Kidney capillary endothelial cell (primary cell): ENCODE data around the gene CD28.

ENCODE experiments used
- DNase-seq: peaks from one replicate; pipeline ENCODE4 v3.0.0-alpha.2; 2018; ENCODE audit warnings: low spot score

Gene CD28

GRCh38 chr2:203718087-203718486 lies 11.6 kb downstream of the CD28 start:
- DNase-seq: no peak

- no peak for DNase-seq
These were observed 13.3 kb downstream of the CD28 start for GRCh38 chr2:203719456-203720410.

- no peak for DNase-seq
These were observed 14.7 kb downstream of the CD28 start for GRCh38 chr2:203720915-203721672.

DNA sequence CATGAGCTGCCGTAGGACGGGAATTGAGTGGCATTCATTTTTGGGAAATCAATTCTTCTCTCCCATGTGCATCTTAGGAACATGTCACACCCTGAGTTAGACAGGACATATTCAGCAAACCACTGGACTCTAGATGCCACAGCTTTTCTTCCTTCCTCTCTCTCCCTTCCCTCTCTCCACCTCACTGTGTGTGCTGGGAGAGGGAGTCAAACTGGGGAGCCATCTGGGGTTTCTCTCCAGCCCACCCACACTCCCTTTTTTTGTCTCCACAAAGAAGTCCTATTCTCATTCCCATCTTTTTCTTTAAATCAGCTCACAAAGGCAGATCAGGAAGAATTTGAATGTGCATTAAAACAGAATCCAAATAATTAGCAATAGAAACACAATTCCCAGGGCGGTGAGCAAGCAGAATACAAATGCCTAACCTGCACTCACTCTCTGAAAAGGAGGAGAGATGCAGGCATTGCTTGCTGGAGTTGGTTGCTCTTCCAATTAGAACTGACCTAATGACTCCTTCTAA lies 15.4 kb downstream of the CD28 start:
- DNase-seq: no peak

DNA sequence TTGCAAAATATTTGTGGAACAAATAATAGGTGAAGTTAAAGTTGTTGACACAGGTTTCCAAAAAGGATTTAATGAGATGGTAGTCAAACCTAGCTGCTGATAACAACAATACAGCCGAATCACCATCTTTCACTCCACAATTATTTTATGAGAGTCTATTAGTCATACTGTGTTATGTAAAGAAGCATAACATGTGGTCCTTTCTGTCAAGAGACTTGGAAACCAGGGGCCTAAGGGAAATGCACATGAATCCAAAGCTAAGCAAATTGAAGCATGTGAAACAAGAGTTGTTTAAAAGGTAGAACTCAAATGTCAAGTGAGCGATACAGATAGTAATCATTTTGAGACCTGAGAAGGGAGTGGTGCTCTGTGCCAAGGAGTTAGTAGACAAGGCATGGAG lies 16.0 kb downstream of the CD28 start:
- no peak for DNase-seq

- no peak for DNase-seq
These were observed 21.9 kb downstream of the CD28 start for GRCh38 chr2:203728321-203728720.

DNA sequence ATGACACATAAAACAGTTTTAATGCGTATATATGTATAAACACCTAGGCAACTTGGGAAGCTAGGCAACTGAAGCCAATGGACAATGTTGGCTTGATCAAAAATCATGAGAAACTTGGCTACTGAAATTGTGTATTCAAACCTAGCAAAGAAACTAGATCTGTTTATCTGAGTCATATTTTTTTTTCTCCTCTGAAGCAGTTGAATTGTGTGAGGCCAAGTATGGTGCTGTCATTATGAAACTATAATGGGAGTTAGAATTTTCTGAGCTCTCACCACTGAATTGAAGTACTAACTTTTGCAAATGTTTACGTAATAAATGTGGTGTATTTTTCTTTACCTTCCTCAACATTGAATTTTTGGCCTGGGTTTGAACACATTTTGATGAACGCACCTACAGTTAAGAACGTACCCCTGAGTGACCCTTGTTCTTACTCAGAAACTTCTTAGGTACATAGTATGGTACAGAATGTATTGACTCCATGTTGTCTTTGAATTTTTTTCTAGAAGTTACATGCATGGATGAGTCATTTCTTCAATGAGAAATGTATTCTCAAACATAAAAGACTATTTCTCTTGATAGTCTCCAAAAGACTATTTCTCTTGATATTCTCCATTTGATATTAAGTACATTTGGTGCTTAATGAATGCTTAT lies 23.8 kb downstream of the CD28 start:
- no peak for DNase-seq

DNA sequence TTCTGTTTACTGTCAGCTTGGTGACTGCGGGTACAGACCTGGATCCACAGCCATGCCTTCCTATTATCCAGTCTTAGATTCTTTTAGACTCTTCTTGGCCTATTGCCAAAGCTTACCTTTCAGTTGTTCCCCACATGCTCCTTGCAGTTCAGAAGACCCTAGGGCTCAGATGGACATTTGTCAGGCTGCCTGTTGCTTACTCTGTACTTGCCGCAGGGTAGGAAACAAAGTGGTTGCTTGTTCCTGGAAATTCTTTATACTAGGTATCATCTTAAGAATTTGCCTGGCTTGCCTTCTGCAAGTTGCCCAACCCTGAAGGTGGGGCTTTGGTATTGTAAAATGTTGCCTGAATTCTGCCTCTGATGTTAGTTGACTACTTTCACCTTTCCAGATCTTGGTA lies 24.4 kb downstream of the CD28 start:
- DNase-seq: no peak

DNA sequence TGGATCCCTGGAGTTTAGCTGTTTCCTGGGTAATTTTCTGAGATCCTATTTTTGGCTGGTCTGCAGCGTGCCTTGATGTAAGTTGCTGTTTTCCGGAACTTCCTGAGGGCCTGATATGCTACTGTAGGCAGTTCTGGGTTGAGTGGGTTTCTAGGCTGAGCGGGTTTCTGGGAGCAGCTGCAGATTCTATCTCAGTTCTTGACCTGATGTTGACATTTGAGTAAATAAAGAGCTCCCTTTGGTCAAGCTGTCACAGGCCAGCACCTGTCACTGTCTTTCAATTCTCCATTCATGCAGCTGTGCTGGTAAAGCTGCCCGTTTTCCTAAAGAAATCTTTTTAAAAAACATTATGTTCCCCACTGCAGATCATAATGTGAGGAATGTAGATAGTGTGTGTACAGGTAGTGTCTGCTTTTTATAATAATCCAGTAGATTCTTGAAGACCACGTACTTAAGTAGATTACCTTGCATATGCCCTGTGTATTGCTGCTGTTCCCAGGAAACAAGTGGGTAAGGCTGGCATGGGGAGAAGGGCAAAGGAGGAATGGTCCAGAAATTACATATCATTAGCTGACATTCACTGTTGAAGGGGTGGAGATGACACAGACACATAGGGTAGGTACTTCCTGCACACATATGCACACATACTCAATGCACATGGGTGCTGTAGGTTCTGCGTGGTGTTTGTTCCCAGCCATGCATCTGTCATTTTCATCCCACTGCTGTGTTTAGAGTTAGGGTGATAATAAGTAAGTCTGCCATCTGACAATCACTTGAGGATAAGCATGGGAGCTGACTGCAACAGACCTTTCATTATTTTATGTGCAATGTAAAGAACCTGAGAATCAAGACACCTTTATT lies 25.9 kb downstream of the CD28 start:
- no peak for DNase-seq

- DNase-seq: no peak
These were observed 26.6 kb downstream of the CD28 start for GRCh38 chr2:203732953-203733510.

DNA sequence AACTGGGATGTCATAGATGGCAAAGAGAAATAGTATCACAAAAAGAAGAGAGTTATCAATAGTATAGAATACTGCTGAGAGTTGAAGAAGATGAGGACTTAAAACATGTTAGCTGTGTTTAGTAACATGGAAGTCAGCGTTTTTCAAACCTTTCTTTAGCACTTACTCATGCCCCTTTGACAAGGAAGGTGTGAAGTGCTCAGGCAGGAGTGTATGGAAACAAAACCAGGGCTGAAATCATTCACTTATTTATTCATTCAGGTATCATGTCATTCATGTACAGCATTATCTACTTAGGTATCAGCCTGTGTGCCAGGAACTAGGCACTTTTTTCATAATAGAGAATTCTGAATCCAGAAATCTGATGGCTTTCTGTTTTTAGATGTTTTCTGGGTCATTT lies 27.2 kb downstream of the CD28 start:
- DNase-seq: no peak

- DNase-seq: no peak
These were observed 28.0 kb downstream of the CD28 start for GRCh38 chr2:203734276-203734983.

- DNase-seq: no peak
These were observed 30.9 kb downstream of the CD28 start for GRCh38 chr2:203737360-203737759.

DNA sequence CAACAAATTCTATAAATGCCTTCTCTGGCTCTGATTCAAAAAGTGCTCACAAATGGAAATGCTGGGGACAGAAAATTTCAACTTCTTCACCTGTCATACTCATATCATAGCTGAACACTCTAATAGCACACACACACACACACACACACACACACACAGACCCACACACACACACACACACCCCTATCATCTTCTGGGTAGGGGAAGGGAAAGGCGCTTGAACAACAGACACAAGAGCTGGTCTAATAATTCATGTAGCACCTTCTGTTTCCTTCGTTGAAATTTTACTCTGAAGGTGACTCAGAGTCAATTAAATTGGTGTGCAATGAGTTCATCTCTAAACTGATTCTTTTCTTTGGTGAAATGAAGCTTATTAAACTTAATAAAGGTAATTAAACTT lies 32.9 kb downstream of the CD28 start:
- no peak for DNase-seq

DNA sequence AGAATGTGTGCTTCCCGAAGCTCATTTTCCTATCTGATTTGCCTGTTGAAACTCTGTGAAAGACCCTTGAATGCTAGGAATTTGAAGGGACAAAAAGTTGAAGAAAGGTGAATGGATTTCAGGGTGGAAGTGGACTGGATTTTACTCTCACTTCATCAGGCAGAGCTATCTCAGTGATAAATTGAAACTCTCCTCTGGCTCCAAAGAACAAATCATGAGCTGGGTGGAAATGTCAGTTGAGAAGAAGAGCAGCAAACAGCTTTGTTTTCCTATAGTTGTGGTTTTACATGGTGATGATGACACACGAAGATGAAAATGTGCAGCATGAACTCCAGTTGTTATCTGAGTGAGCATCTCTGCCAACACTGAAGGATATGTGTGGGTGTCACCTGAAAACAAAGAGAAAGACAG lies 34.4 kb downstream of the CD28 start:
- DNase-seq: no peak

- DNase-seq: no peak
These were observed 35.1 kb downstream of the CD28 start for GRCh38 chr2:203741566-203741965.

- DNase-seq: no peak
These were observed 37.1 kb downstream of the CD28 start for GRCh38 chr2:203743441-203743981.

GRCh38 chr2:203744091-203744490 lies 37.7 kb downstream of the CD28 start:
- no peak for DNase-seq

GRCh38 chr2:203745267-203745666 lies 38.8 kb downstream of the CD28 start:
- no peak for DNase-seq
